PFSK-1 (cell line): Measurements from ENCODE around the gene SAMD14.

ENCODE experiments used
- FOXP2 ChIP-seq: optimal IDR thresholded peaks from 2 replicates; pipeline ENCODE3; 2011; ENCODE audit warnings: borderline replicate concordance, control low read depth, inconsistent platforms; ENCODE audit not compliant: insufficient read depth; ENCODE audit errors: extremely low read length, extremely low read depth
- POLR2AphosphoS5 ChIP-seq: IDR thresholded peaks from 2 replicates; pipeline ENCODE4 v1.6.1; 2012; ENCODE audit warnings: low read depth, mild to moderate bottlenecking, control low read depth, low read length, moderate library complexity
- SIN3A ChIP-seq: IDR thresholded peaks from 2 replicates; pipeline ENCODE4 v1.6.1; 2012; ENCODE audit warnings: mild to moderate bottlenecking, low read length, moderate library complexity, borderline replicate concordance; ENCODE audit not compliant: insufficient read depth
- TAF1 ChIP-seq: IDR thresholded peaks from 2 replicates; pipeline ENCODE4 v1.6.1; 2012; ENCODE audit warnings: low read length, control low read depth, borderline replicate concordance; ENCODE audit not compliant: insufficient read depth
- TF ChIP-seq, protein P1 (sequence below), 2 experiments: IDR thresholded peaks; 2 replicates each; pipeline versions ENCODE4 v1.6.1 to v1.8.0; 2011 to 2012; ENCODE audit warnings: low read depth in 2 of 2, low read length in 2 of 2, control low read depth in 1 of 2, inconsistent platforms in 1 of 2, mild to moderate bottlenecking in 1 of 2, moderate library complexity in 1 of 2; ENCODE audit not compliant: insufficient read depth in 1 of 2

Gene SAMD14

DNA sequence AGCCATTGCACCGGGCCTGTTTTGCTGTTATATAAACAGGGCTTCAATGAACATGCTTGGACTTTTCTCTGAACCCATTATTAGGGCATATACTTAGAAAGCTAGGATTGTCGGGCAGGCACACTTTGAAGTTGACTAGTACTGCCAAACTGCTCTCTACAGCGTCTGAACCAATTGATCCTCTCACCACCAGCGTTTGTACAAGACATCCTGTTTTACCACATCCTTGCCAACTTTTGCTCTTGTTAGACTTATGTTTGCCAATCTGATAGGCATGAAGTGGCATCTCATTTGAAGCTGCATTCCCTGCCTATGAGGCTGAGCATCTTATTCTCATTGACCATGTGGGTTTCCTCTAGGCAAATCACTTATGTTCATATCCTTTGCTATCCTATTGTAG is 27.9 kb upstream of the SAMD14 start:
- TF ChIP-seq, protein P1, sequence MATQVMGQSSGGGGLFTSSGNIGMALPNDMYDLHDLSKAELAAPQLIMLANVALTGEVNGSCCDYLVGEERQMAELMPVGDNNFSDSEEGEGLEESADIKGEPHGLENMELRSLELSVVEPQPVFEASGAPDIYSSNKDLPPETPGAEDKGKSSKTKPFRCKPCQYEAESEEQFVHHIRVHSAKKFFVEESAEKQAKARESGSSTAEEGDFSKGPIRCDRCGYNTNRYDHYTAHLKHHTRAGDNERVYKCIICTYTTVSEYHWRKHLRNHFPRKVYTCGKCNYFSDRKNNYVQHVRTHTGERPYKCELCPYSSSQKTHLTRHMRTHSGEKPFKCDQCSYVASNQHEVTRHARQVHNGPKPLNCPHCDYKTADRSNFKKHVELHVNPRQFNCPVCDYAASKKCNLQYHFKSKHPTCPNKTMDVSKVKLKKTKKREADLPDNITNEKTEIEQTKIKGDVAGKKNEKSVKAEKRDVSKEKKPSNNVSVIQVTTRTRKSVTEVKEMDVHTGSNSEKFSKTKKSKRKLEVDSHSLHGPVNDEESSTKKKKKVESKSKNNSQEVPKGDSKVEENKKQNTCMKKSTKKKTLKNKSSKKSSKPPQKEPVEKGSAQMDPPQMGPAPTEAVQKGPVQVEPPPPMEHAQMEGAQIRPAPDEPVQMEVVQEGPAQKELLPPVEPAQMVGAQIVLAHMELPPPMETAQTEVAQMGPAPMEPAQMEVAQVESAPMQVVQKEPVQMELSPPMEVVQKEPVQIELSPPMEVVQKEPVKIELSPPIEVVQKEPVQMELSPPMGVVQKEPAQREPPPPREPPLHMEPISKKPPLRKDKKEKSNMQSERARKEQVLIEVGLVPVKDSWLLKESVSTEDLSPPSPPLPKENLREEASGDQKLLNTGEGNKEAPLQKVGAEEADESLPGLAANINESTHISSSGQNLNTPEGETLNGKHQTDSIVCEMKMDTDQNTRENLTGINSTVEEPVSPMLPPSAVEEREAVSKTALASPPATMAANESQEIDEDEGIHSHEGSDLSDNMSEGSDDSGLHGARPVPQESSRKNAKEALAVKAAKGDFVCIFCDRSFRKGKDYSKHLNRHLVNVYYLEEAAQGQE (IDR thresholded peaks at IDR 0.05; ENCODE audit: insufficient read depth in 1 of 2, low read depth in 2 of 2, low read length in 2 of 2): no peak
- no peak for TF ChIP-seq FOXP2
- TF ChIP-seq SIN3A: no peak
- TF ChIP-seq POLR2AphosphoS5: no peak
- no peak for TF ChIP-seq TAF1

DNA sequence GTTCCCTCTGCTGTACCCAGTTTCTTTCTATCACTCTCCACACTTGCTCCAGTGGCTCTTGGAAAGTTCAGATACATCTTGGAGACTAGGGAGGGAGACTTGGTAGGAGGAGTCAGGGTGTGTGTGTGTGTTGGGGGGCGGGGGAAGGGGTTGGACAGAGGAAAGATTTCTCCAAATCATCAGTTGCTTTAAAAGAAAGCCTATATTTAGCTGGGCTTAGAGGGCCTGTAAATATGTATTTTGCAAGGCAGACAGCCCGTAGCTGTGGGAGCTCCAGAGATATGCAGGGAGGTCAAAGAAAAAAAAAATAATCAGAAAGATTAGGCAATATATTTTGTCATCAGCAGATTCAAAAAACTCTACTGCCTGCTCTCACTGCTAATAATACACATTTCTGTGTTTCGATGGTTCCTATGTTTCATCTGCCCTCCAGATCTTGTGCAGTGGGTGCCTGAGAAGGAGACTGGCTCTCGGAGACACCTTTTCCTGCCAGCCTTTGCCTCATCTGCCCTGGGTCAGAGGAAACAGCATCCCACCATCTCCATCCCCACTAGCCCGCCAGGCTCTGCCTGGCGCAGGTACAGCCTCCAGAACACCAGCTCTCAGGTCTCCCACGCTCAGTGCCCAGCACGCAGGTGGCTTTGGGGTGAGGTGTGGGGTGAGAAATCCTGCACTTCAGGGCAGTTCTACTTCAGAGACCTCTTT is 25.3 kb upstream of the SAMD14 start:
- TF ChIP-seq POLR2AphosphoS5 (no peak), TAF1 (no peak), FOXP2 (no peak), SIN3A (no peak)
- TF ChIP-seq, protein P1 (IDR thresholded peaks at IDR 0.05; ENCODE audit: insufficient read depth in 1 of 2, low read depth in 2 of 2, low read length in 2 of 2): no peak

DNA sequence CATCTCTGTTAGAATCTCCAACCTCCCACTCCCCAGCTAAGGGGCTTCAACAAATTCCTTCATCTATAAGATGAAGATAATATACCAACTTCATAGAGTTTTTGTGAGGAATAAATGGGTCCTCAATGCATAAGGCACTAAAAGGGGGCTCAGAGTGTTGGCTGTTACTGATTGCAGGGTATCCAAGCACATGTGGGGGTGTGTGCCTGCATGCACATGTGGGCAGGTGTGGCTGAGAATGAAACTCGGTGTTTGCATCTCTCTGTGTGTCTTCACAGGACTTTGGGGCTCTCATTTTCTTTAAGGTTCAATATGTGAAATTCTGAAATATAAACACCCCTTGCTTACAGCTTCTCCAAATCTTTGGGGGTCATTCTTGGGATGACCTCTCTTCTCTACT is 24.6 kb upstream of the SAMD14 start:
- no peak for TF ChIP-seq FOXP2
- TF ChIP-seq POLR2AphosphoS5: no peak
- TF ChIP-seq SIN3A: no peak
- TF ChIP-seq, protein P1 (IDR thresholded peaks at IDR 0.05; ENCODE audit: insufficient read depth in 1 of 2, low read depth in 2 of 2, low read length in 2 of 2): no peak
- TF ChIP-seq TAF1: no peak

DNA sequence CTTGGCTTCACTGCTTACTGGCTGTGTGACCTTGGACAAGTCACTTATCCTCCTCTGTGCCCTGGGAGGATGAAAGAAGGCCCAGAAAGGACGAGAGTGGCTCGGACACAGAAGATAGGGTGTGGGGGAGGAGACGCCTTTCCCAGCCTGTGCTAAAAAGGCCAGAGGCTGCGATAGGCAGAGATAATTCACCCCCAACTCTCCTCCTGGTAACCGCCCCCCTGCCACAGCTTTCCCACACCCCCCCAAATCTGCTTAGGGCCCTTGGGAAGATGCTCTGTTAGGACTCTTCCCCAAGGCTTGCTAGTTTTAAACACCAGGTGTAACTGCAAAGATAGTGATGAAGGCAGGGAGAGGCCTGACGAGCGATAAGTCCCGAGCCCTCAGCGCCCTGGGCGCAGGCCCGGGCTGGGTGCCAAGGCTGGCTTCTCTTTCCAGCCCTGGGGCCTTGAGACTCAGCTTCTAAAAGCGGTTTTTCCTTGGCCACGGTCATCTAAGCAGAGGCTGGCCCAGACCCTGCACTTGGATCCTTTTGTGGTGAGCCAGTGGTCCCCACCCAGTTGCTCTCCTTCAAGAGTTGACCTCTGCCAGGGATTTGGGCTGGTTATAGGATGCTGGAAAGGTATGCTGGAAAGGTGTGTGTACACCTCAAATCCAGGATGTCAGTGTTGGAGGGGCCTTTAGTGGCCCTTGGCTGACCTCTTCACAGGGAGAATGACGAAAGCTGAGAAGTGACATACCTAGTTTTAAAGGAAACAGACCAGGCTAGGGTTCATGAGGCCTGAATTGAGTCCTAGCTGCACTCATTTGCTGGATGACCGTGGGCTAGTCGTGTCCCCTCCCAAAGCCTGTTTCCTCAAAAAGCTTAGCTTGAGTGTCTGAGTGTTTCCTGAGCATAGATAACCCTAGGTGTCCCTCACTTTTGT is 24.0 kb upstream of the SAMD14 start:
- TF ChIP-seq TAF1 (no peak), SIN3A (no peak), FOXP2 (no peak), POLR2AphosphoS5 (no peak)
- TF ChIP-seq, protein P1 (IDR thresholded peaks at IDR 0.05; ENCODE audit: insufficient read depth in 1 of 2, low read depth in 2 of 2, low read length in 2 of 2): no peak
